Measurements from ENCODE around the gene RTEL1.
"Not testable (repeated sequence)": the region's sequence is repeated elsewhere in the genome, so short reads cannot be mapped to it uniquely, and the experiment has no call there.

Gene RTEL1

GRCh38 chr20:63628246-63628975 is 29.7 kb upstream of the RTEL1 start:
- intact Hi-C loops (cut with DNase I; ENCODE audit: low total_unique reads): loop anchor here (5.0 to 10.0 kb wide), 3 partner anchors 79 to 236 kb away; partner anchors contain the start of genes ABHD16B, ARFRP1, TPD52L2 and ZGPAT
- DNase-seq: peak in 1 of 2 donors; percentile 78
- Histone ChIP-seq H3K4me3 (peak overlapping the region; percentile 74 to 75), H3K27me3 (no peaks in the 10 kb centered on the region), H3K4me1 (peaks cover 0 to 27% (median 20%) of the 10 kb centered on the region in 4 donors), H3K36me3 (no peaks in the 10 kb centered on the region), H3K9me3 (no peaks in the 10 kb centered on the region), H3K27ac (peak overlapping the region; percentile 93 to 97)
- TF ChIP-seq, protein P1, sequence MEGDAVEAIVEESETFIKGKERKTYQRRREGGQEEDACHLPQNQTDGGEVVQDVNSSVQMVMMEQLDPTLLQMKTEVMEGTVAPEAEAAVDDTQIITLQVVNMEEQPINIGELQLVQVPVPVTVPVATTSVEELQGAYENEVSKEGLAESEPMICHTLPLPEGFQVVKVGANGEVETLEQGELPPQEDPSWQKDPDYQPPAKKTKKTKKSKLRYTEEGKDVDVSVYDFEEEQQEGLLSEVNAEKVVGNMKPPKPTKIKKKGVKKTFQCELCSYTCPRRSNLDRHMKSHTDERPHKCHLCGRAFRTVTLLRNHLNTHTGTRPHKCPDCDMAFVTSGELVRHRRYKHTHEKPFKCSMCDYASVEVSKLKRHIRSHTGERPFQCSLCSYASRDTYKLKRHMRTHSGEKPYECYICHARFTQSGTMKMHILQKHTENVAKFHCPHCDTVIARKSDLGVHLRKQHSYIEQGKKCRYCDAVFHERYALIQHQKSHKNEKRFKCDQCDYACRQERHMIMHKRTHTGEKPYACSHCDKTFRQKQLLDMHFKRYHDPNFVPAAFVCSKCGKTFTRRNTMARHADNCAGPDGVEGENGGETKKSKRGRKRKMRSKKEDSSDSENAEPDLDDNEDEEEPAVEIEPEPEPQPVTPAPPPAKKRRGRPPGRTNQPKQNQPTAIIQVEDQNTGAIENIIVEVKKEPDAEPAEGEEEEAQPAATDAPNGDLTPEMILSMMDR (IDR thresholded peaks at IDR 0.05): no peak

- H3K4me3 ChIP-seq; H3K9me3 ChIP-seq; H3K36me3 ChIP-seq; H3K27me3 ChIP-seq; intact Hi-C loops (cut with DNase I; ENCODE audit: low total_unique reads); DNase-seq; H3K27ac ChIP-seq: not testable (repeated sequence)
- peaks cover 0 to 21% (median 13%) of the 10 kb centered on the region in 4 donors for H3K4me1 ChIP-seq
Observed at GRCh38 chr20:63630956-63631355, 27.2 kb upstream of the RTEL1 start.

DNA sequence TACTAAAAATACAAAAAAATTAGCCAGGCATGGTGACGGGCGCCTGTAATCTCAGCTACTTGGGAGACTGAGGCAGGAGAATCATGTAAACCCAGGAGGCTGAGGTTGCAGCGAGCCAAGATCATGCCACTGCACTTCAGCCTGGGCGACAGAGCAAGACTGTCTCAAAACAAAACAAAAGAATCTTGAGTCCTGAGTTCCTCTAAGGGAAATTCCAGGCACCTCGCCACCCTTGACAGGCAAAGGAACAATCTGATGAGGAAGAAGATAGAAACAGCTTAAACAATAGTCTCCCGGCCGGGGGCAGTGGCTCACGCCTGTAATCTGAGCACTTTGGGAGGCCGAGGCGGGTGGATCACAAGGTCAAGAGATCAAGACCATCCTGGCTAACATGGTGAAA is 26.7 kb upstream of the RTEL1 start:
- intact Hi-C loops (cut with DNase I; ENCODE audit: low total_unique reads): not testable (repeated sequence)
- H3K4me1 ChIP-seq: peaks cover 0 to 19% (median 11%) of the 10 kb centered on the region in 4 donors

GRCh38 chr20:63633732-63634131 is 24.4 kb upstream of the RTEL1 start:
- Histone ChIP-seq H3K4me3 (no peak overlapping the region), H3K4me1 (peaks cover 0 to 4% (median 1%) of the 10 kb centered on the region in 4 donors), H3K27ac (no peak overlapping the region), H3K9me3 (no peaks in the 10 kb centered on the region), H3K27me3 (no peaks in the 10 kb centered on the region), H3K36me3 (no peaks in the 10 kb centered on the region)
- TF ChIP-seq, protein P1 (IDR thresholded peaks at IDR 0.05): no peak
- no peak for DNase-seq
- intact Hi-C loops (cut with DNase I; ENCODE audit: low total_unique reads): no loop called here

More for the DNA sequence above, 26.7 kb upstream of the RTEL1 start:
- DNase-seq, H3K9me3 ChIP-seq, H3K27ac ChIP-seq, H3K27me3 ChIP-seq, H3K4me3 ChIP-seq, H3K36me3 ChIP-seq: not testable (repeated sequence)

DNA sequence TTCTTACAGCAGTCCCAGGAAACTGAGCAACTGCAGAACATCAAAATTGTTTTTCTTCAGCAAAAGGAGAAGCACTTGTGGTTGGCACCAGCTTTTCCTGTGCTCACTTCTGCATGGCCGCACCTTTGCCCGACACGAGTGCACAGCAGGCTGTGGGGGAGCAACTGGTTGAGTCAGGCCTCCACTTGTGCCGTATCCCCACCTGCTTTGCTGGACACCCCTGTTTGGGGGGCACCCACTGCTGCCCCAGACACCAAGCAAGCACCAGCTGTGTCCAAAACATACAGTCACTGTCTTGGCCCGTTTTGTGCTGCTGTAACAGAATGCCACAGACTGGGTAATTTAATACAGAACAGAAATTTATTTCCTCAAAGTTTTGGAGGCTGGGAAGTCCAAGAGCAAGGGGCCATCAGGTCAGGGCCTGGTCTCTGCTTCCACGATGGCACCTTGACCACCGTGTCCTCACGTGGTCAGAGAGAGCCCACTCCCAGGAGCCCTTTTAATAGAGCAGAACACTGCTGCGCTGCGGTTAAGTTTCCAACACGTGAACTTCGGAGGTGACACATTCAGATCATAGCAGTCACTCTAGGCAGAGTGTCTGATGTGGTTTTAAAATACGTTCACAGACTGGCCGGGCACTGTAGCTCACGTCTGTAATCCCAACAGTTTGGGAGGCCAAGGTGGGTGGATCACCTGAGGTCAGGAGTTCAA is 22.5 kb upstream of the RTEL1 start:
- TF ChIP-seq, protein P1 (IDR thresholded peaks at IDR 0.05): no peak
- Histone ChIP-seq H3K27ac (no peak overlapping the region), H3K4me3 (no peak overlapping the region)

GRCh38 chr20:63636752-63637628 is 21.1 kb upstream of the RTEL1 start:
- Histone ChIP-seq H3K4me3 (no peak overlapping the region), H3K36me3 (no peaks in the 10 kb centered on the region), H3K27me3 (no peaks in the 10 kb centered on the region), H3K27ac (no peak overlapping the region), H3K4me1 (peaks cover 0 to 5% (median 2%) of the 10 kb centered on the region in 4 donors), H3K9me3 (no peaks in the 10 kb centered on the region)
- TF ChIP-seq, protein P1 (IDR thresholded peaks at IDR 0.05): no peak
- intact Hi-C loops (cut with DNase I; ENCODE audit: low total_unique reads): no loop called here
- DNase-seq: no peak

More for the DNA sequence above, 22.5 kb upstream of the RTEL1 start:
- no peak for DNase-seq
- Histone ChIP-seq H3K4me1 (no peaks in the 10 kb centered on the region), H3K27me3 (no peaks in the 10 kb centered on the region), H3K9me3 (no peaks in the 10 kb centered on the region), H3K36me3 (no peaks in the 10 kb centered on the region)
- intact Hi-C loops (cut with DNase I; ENCODE audit: low total_unique reads): no loop called here
